ENCODE measurements around the gene DHRS13.
"Not testable (repeated sequence)": the region's sequence is repeated elsewhere in the genome, so short reads cannot be mapped to it uniquely, and the experiment has no call there.

The DHRS13 gene

GRCh38 chr17:28935744-28936460 is 33.0 kb upstream of the DHRS13 start:
- DNase-seq (ENCODE audit: low spot score), result no peak

DNA sequence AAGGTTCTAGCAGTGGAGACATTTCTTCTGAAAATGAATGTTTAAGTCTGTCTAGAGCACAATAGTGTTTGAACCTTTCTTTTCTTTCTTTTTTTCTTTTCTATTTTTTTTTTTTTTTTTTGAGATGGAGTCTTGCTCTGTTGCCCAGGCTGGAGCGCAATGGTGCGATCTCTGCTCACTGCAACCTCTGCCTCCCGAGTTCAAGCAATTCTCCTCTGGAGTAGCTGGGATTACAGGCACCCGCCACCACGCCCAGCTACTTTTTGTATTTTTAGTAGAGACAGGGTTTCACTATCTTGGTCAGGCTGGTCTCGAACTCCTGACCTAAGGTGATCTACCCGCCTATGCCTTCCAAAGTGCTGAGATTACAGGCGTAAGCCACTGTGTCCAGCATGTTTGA is 31.6 kb upstream of the DHRS13 start:
- DNase-seq (ENCODE audit: low spot score), result not testable (repeated sequence)

DNA sequence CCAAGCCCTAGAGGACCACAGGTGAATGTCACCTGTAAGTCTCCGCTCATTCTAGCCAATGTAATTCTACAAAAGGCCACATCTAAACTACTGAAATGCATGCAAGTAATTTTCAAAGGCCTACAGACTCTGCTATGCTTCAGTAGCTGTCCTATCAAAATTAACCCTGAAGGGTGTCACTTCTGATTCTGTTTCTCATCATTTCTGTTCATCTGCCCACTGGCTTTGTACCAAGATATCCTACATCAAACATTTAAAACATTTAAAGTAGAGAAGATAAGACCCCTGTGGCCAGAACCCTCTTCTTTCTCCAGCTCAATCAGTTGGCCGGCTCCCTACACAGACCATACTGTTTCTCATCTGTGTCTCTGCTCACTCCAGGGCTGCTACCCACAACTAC is 26.9 kb upstream of the DHRS13 start:
- no peak for DNase-seq (ENCODE audit: low spot score)

DNA sequence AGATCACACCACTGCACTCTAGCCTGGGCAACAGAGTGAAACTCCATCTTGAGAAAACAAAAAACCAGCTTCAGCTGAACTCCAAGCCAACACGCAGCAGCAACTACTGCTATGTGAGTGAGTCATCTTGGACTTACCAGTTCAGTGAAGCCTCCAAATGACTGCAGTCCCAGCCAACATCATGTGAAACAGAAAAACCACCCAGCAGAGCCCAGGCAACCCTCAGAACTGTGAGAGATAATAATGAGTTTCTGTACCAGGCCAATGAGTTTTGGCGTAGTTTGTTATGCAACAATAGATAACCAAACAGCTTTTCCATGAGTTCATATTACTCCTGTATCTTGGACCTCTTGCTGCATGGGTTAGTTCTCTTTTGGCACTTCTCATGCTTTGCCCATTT is 25.2 kb upstream of the DHRS13 start:
- DNase-seq (ENCODE audit: low spot score), result no peak

DNA sequence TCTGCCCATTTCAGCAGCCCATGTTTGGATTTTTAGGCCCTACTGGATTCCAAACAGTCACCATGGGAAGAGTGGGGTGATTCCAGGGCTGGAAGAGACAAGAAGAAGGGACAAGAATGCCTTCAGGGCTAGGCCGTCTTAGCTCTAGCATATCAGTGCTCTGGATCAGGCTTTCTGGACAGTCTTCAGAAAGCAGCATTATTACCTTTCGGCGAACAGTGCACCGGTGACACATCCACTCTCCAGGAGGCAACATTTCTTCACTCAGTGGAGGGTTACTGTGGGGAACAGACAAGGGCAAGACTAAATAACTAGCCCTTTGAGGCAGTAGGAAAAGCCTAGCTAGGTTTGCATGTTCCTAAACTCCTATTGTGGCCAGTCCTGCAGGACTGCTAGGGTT is 23.9 kb upstream of the DHRS13 start:
- DNase-seq (ENCODE audit: low spot score), result no peak

DNA sequence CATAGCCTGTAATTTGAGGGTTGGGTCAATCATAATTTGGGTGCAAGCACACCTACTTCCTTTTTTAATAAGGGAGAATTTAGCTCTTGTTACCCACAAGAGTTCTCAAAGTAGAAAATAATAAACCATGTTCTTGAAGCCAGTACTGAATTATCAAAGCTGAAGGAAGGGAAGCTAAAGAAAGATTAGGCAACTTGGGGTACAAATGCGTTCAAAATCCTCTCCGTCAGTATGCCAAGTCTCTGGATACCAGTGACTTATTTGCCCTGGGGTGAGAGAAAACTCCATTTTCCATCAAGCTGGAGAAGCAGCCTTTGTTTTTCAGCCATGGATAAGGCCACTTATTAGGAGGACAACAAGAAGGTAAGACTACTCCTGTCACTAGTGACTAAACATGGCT is 23.5 kb upstream of the DHRS13 start:
- no peak for DNase-seq (ENCODE audit: low spot score)

DNA sequence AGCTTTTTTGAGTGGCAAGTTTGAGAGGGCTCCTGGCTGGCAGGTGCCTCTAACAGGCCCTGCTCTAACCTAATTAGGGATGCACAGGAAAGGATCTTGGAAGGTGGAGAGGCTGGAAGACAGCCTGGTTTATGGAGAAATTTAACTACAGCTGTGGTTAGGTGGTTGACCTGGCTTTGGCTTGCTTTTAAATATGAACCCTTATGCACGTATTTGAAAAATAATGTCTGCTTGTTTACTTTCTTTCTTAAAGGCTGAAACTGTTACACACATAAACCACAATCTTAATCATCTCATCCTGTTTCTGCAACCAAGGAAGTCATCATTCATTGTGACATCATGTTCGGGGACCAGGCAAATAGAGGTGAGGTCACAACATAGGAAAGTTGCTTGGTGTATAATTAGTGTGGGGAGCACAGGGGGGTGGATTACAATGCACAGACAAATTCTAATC is 23.1 kb upstream of the DHRS13 start:
- DNase-seq (ENCODE audit: low spot score), result peak; percentile 52

DNA sequence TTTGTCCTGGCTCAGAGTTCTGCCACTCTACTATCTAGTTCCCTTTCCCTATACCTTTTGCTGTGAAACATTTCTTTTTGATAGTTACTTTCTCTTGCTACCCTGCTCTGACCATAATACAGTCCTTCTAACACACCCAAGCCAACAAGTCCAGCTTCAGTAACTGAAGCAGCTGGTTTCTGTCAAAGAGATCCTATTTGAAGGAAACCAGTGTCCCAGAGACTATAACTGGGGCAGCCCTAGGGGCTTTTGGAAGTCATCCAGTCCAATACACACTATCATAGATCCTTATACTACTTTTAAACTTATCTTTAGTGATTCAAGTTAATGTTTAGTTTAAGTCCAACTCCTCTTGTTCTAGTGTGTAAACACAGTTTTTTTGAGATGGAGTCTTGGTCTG is 17.3 kb upstream of the DHRS13 start:
- DNase-seq (ENCODE audit: low spot score), result no peak

DNA sequence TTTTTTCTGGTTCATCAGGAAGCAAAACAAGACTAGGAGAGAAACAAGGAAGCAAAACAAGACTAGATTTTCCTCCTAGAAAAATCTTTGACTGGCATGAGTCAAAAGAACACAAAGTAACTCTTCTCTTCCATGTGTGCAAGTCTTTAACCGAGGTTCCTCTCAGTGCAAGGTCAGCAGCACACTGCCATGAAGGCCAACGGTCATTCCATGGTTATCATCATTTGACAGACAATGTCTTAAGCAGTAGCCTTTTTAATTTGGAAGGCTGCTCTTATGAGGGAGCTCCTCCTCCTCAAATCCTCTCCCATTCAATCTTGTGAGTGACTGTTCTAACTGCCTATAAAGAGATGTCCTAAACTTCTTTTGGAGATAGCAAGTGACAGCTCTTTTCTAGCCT is 15.4 kb upstream of the DHRS13 start:
- DNase-seq (ENCODE audit: low spot score), result no peak

GRCh38 chr17:28917465-28917864 is 14.6 kb upstream of the DHRS13 start:
- no peak for DNase-seq (ENCODE audit: low spot score)

DNA sequence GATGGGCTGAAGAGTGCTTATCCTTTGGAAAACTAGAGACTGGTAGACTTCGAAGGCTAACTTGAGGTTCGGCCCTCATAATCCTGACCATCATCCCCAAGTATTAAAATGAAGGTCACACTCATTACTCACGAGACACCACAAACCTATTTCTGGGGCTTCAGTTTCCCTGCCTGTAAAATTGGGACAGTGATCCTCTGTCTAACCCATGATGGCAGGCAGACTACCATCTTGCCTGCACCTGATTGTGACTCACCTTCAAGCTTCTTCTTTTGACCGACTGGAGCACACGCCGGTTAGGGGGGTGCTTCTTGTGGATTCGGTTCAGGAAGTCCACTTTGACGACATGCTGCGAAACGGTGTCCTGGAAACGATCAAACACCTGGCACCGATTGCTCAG is 14.2 kb upstream of the DHRS13 start:
- DNase-seq (ENCODE audit: low spot score), result no peak

GRCh38 chr17:28916302-28916934 is 13.5 kb upstream of the DHRS13 start:
- no peak for DNase-seq (ENCODE audit: low spot score)

DNA sequence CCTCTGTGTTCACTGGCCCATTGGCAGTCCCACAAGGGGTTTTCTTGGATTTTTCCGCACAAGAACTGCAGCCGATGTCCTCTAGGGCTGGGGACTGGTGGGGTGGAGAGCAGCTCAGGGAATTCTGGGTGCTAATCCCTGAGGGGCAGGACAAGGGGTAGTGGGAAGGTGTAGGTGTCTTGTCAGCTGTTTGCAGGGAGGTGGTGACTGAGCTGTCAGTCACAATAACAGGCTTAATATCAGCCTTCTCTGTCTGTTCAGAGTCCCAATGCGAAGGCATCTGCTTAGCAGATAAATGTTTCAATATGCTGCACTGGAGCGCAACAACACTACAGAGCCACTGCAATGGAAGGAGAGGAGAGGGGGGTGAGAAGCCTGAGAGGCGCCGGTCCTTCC is 10.1 kb upstream of the DHRS13 start:
- DNase-seq (ENCODE audit: low spot score), result no peak

- DNase-seq (ENCODE audit: low spot score), result no peak
These were observed 9.5 kb upstream of the DHRS13 start for GRCh38 chr17:28912281-28912937.

DNA sequence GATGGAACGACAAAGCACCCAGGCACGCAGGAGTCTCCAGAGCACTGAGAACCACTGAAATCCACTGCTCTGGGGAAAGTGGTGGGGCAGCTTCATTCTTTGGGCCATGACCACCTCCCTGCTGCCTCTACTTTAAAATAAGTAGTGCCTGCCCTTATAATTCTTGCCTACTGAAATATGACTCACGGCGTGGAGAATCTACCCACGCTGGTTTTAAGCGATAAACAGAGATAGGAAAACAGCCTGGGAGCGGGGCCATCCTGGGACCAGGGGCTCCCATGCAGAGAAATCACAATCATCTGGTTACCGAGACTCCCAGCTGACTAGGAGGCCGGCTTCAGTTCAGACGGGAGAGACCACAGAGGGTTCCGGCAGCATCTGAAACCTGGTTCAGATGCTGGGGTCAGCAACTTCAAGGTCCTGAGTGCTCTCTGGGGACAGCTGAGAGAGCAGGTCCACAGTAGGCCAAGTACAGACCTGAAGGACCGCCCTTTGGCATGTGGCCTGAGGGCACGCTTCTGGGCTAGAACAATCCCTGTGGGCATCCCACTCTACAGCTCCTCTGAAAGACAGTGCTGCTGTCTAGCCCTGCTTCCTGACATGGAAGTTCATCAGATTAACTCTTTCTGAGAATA is 8.6 kb upstream of the DHRS13 start:
- DNase-seq (ENCODE audit: low spot score), result no peak

DNA sequence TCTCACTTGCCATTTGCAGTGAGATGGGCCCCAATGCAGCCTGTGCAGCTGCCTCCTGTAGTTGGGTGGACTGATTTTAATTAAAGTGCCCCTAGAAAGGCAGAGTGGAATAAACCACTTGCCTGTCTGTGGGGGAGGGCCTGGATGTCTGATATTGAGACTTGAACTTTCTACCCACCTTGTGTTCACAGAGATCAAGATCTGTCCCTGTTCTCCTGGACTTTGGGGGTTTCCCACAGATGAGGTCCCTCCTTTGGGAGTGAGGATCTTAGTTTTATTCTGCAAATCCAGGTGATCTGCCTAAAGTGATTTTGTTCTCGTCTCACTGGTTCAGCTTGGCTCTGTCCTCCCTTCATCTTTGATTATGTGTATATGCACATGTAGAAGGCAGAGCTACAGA is 7.7 kb upstream of the DHRS13 start:
- DNase-seq (ENCODE audit: low spot score), result no peak

- DNase-seq (ENCODE audit: low spot score), result peak; percentile 74
These were observed 5.8 kb upstream of the DHRS13 start for GRCh38 chr17:28908640-28909167.

DNA sequence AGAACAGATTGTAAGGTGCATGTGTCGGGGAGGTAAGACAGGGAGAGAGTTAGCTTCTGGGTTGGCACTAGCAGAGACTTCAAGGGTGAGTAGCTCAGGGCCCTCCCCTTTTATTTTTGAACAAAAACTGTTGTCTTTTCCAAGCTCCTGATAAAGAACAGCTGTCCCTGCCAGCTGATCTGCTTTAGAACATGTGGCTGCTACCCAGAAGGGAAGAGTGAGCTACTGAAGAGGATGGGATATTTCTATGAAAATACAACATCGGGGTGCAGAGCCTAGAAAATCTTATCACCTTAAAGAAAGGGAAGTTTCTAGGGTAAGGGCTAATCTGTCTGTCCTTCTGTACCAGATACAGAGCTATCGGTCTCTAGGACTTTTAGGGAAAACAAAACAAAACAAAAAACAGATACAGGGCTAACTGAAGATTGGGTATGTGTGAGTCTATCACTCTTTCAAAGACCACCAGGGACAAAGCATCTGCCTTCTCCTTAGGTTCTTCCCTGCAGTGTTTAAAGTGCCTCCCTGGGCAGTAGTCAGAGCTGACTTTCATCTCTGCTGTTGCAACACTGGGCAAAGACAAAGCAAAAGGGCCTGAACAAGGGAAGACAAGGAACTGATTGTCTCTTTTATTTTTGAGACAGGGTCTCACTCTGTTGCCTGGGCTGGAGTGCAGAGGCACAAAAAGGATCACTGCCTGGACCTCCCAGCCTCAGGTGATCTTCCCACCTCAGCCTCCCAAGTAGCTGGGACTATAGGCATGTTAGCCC is 5.0 kb upstream of the DHRS13 start:
- no peak for DNase-seq (ENCODE audit: low spot score)

DNA sequence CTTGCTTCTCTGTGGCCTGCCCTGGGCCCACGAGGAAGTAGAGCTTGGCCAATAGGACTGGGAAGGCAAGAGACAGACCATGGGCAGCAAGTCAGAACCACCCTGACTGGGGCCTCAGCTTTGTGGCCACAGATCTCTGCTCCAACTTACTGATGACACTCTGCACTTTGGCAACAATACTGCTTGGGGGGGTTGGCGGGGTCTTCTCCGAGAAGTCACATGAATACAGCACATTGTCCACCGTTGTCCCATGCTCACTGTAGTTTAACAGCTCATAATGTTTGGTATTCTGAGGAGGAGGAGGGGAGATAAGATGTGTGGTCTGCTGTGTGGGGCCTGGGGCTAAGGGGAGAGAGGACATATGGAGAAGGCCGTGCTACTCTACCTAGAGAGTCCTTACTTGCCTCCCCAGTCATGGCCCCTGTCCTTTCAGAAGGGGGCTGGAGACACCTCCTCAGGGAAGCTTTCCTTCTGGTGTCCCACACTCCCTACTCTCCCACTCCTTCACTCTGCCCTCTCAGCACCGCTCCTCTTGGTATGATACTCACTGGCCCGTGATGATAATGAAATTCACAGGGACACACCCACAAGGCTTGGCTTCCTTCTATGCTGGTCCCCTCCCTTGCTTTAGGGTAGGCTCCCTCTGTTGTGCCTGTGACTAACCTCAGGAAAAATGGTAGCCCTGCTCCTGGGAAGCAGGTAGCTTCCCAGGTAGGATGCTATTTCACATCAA is 4.0 kb upstream of the DHRS13 start:
- DNase-seq (ENCODE audit: low spot score), result no peak

- no peak for DNase-seq (ENCODE audit: low spot score)
These were observed 3.4 kb upstream of the DHRS13 start for GRCh38 chr17:28906276-28906675.

DNA sequence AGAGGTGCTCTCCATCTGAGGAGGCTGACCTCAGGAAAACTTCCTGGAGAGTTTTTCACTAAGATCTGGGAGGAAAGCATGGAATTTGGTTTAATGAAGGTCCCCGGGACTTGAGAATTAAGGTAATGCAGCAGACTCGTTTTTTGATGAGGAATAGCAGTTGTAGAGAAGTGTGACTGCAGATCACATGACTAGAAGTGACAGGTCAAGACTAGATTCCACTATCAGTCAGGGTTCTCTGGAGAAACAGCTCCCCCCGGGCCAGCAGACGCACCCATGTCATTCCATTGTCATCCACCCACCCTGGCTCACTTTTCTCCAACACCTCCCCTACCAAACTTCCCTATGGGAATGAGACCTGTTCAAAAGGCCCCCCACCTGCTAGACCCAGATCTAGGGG is 1.9 kb upstream of the DHRS13 start:
- no peak for DNase-seq (ENCODE audit: low spot score)
